VCaP (cell line): ENCODE measurements around the gene ANGEL1.

Source experiments
- H3K27ac ChIP-seq: fragments of 450-650 bp; 2 replicates; pipeline ENCODE4 v1.5.1; 2017
- CTCF ChIP-seq: fragments of 450-650 bp; conservative IDR thresholded peaks from 2 replicates; pipeline ENCODE4 v1.5.1; 2017; ENCODE audit warnings: mild to moderate bottlenecking, moderate library complexity

ANGEL1 gene

GRCh38 chr14:76782885-76783566 lies 29.7 kb downstream of the ANGEL1 start:
- H3K27ac ChIP-seq, result no peak overlapping the region
- TF ChIP-seq CTCF, result no peak

- H3K27ac ChIP-seq, result no peak overlapping the region
- TF ChIP-seq CTCF, result no peak
Measured at GRCh38 chr14:76782115-76782884, 30.4 kb downstream of the ANGEL1 start.

- H3K27ac ChIP-seq, result no peak overlapping the region
- TF ChIP-seq CTCF, result no peak
Measured at GRCh38 chr14:76781648-76782051, 31.0 kb downstream of the ANGEL1 start.

GRCh38 chr14:76780875-76781647 lies 31.6 kb downstream of the ANGEL1 start:
- no peak for TF ChIP-seq CTCF
- no peak overlapping the region for H3K27ac ChIP-seq

- no peak overlapping the region for H3K27ac ChIP-seq
- no peak for TF ChIP-seq CTCF
Measured at GRCh38 chr14:76780360-76780759, 32.3 kb downstream of the ANGEL1 start.

- no peak overlapping the region for H3K27ac ChIP-seq
- no peak for TF ChIP-seq CTCF
Measured at GRCh38 chr14:76780058-76780345, 32.7 kb downstream of the ANGEL1 start.

GRCh38 chr14:76779221-76780057 lies 33.2 kb downstream of the ANGEL1 start:
- H3K27ac ChIP-seq, result no peak overlapping the region
- TF ChIP-seq CTCF, result no peak
